Calu3 (cell line): ENCODE measurements around the gene CNEP1R1. TPM values are rescaled to one million over a fixed set of nuclear protein-coding genes. Genes with fewer than 3 reads are reported as not detected.

Experiments used
- BruUV-seq: library from RNA; stranded (reverse); fragments of 400-500 nt; replicated peaks from 2 replicates; lab custom pipeline; 2021; lab: Mats Ljungman, UMichigan
- CTCF ChIA-PET: fragments of 300-600 bp; sonication (Branson Sonifier 250); formaldehyde crosslinking; loops from one replicate; lab custom pipeline; 2022; ENCODE audit warnings: antibody characterized with exemption; lab: Charles Lee
- DNase-seq: peaks from one replicate; pipeline ENCODE4 v3.0.0; 2022
- H3K27ac Mint-ChIP-seq: one replicate; pipeline ENCODE4 v1.8.0; 2022; ENCODE audit warnings: mixed read lengths; ENCODE audit not compliant: unreplicated experiment
- H3K27me3 Mint-ChIP-seq: one replicate; pipeline ENCODE4 v1.8.0; 2022; ENCODE audit warnings: mixed read lengths; ENCODE audit not compliant: unreplicated experiment
- H3K36me3 Mint-ChIP-seq: one replicate; pipeline ENCODE4 v1.8.0; 2022; ENCODE audit warnings: mild to moderate bottlenecking, moderate library complexity, mixed read lengths; ENCODE audit not compliant: insufficient read depth, unreplicated experiment
- H3K4me1 Mint-ChIP-seq: one replicate; pipeline ENCODE4 v1.8.0; 2022; ENCODE audit warnings: mild to moderate bottlenecking, low read depth, mixed read lengths; ENCODE audit not compliant: unreplicated experiment
- H3K4me3 Mint-ChIP-seq: one replicate; pipeline ENCODE4 v1.8.0; 2022; ENCODE audit warnings: mild to moderate bottlenecking, low read depth, moderate library complexity, mixed read lengths; ENCODE audit not compliant: unreplicated experiment
- H3K9me3 Mint-ChIP-seq: one replicate; pipeline ENCODE4 v1.8.0; 2022; ENCODE audit warnings: low read depth, mixed read lengths; ENCODE audit not compliant: unreplicated experiment
- intact Hi-C: fragments of 100-400 bp; cut with micrococcal nuclease; formaldehyde crosslinking; loops from one replicate; pipeline ENCODE4 v1.10.0; 2022; ENCODE audit not compliant: unreplicated experiment
- total RNA-seq: library from RNA; stranded (reverse); gene quantifications from 2 replicates; pipeline ENCODE4 v1.2.3, GENCODE V29; 2022
- TF ChIP-seq, protein P1 (sequence below): fragments of 200-600 bp; IDR thresholded peaks from one replicate; pipeline ENCODE4 v1.8.0; 2022; ENCODE audit warnings: antibody characterized with exemption; ENCODE audit not compliant: unreplicated experiment

CNEP1R1 gene
- total RNA-seq, 1 experiment from 2014 or later, result 21.8 TPM

DNA sequence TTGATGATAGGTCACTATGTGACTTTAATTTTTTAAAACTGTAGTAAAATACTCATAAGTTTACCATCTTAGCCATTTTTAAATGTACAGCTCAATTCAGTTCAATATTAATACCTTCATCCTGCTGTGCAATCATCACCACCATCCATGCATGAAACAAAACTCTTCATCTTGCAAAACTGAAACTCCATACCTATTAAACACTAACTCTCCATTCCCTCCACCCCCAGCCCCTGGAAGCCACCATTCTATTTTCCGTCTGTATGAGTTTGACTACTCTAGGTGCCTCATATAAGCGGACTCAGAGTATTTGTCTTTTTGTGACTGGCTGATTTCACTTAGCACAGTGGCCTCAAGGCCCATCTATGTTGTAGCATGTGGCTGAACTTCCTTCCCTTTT lies 9.4 kb upstream of the CNEP1R1 start:
- no peaks in the 10 kb centered on the region for H3K36me3 Mint-ChIP-seq
- no TSS peak for BruUV-seq
- peaks cover 42% of the 10 kb centered on the region for H3K27me3 Mint-ChIP-seq
- no peak for DNase-seq
- CTCF ChIA-PET, result no interaction called here
- no peak overlapping the region for H3K4me3 Mint-ChIP-seq
- H3K9me3 Mint-ChIP-seq, result no peaks in the 10 kb centered on the region
- TF ChIP-seq, protein P1, sequence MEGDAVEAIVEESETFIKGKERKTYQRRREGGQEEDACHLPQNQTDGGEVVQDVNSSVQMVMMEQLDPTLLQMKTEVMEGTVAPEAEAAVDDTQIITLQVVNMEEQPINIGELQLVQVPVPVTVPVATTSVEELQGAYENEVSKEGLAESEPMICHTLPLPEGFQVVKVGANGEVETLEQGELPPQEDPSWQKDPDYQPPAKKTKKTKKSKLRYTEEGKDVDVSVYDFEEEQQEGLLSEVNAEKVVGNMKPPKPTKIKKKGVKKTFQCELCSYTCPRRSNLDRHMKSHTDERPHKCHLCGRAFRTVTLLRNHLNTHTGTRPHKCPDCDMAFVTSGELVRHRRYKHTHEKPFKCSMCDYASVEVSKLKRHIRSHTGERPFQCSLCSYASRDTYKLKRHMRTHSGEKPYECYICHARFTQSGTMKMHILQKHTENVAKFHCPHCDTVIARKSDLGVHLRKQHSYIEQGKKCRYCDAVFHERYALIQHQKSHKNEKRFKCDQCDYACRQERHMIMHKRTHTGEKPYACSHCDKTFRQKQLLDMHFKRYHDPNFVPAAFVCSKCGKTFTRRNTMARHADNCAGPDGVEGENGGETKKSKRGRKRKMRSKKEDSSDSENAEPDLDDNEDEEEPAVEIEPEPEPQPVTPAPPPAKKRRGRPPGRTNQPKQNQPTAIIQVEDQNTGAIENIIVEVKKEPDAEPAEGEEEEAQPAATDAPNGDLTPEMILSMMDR, result no peak
- H3K27ac Mint-ChIP-seq, result no peak overlapping the region
- intact Hi-C loops, result no loop called here
- H3K4me1 Mint-ChIP-seq, result no peaks in the 10 kb centered on the region

DNA sequence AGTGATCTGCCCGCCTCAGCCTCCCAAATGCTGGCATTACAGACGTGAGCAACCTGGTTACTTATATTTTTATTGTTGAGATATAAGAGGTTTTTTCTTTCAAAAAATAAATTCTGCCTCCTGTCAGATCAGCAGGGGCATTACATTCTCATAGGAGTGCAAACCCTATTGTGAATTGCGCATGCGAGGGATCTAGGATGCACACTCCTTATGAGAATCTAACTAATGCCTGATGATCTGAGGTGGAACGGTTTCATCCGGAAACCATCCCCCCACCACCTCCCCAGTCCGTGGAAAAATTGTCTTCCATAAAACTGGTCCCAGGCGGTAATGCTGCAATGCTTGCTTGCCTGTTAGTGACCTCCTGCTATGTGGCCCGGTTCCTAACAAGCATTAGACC lies 7.5 kb upstream of the CNEP1R1 start:
- TF ChIP-seq, protein P1, result no peak
- intact Hi-C loops, result no loop called here
- Mint-ChIP-seq H3K4me1 (no peaks in the 10 kb centered on the region), H3K27me3 (peaks cover 42% of the 10 kb centered on the region), H3K9me3 (no peaks in the 10 kb centered on the region), H3K36me3 (no peaks in the 10 kb centered on the region), H3K27ac (no peak overlapping the region), H3K4me3 (no peak overlapping the region)
- BruUV-seq, result no TSS peak
- CTCF ChIA-PET, result no interaction called here
- DNase-seq, result no peak

DNA sequence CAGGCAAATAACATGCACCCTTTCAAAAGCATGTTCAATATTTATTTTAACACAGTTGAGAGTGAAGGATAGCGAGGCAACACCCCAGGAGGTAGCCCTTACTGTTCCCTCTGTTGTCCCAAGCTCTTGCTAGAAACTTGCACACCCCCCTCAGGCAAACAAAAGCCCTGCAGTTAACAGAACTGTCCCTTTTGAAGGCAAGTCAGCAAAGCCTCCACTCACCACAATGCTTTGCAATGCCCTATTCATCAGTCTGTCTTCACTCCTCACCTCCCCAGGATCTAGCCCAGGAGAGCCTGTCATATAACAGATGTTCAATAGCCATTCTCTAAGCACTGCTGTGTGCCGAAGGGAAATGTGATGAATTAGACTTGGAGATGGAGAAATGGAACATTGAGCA lies 3.5 kb upstream of the CNEP1R1 start:
- CTCF ChIA-PET, result no interaction called here
- DNase-seq, result no peak
- Mint-ChIP-seq H3K27ac (no peak overlapping the region), H3K27me3 (peaks cover 28% of the 10 kb centered on the region), H3K9me3 (no peaks in the 10 kb centered on the region), H3K36me3 (peaks cover 15% of the 10 kb centered on the region), H3K4me1 (no peaks in the 10 kb centered on the region), H3K4me3 (no peak overlapping the region)
- no TSS peak for BruUV-seq
- intact Hi-C loops, result loop anchor here (10.0 kb wide), 1 partner anchor 333 kb away; no protein-coding TSS in a partner anchor
- TF ChIP-seq, protein P1, result no peak

DNA sequence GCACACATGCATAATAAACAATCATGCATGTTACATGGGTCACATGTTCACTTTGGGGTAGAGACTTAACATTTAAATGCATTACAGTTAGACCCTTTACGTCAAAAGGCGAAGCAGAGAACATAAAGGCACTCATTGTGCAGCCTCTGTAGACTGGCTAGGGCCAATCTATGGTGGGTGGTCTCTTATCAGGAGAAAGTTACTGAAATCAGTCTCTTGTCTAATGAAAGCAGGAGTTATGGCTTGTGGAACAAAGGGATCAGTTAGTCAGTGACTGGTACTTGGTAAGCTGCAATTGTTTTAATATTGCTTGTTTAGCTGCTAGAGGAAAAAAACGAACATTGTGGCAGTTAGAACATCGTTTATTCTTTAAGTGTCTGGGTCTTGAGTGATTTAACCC lies 1.4 kb upstream of the CNEP1R1 start:
- Mint-ChIP-seq H3K27ac (no peak overlapping the region), H3K4me3 (no peak overlapping the region), H3K9me3 (no peaks in the 10 kb centered on the region), H3K27me3 (peaks cover 28% of the 10 kb centered on the region), H3K4me1 (no peaks in the 10 kb centered on the region), H3K36me3 (peaks cover 20% of the 10 kb centered on the region)
- intact Hi-C loops, result loop anchor here (2.0 to 10.0 kb wide), 2 partner anchors 43 to 331 kb away; no protein-coding TSS in a partner anchor
- CTCF ChIA-PET, result no interaction called here
- BruUV-seq, result no TSS peak
- no peak for DNase-seq
- TF ChIP-seq, protein P1, result no peak
